ENCODE measurements around the gene HLCS. TPM values are rescaled to one million over a fixed set of nuclear protein-coding genes. Genes with fewer than 3 reads are reported as not detected.

HLCS gene
- total and polyA plus RNA-seq, 2 of the 8 experiments (the other 6 are each of a cell fraction or from before 2014, with no cell fraction given), result 4.7 to 12.2 TPM

DNA sequence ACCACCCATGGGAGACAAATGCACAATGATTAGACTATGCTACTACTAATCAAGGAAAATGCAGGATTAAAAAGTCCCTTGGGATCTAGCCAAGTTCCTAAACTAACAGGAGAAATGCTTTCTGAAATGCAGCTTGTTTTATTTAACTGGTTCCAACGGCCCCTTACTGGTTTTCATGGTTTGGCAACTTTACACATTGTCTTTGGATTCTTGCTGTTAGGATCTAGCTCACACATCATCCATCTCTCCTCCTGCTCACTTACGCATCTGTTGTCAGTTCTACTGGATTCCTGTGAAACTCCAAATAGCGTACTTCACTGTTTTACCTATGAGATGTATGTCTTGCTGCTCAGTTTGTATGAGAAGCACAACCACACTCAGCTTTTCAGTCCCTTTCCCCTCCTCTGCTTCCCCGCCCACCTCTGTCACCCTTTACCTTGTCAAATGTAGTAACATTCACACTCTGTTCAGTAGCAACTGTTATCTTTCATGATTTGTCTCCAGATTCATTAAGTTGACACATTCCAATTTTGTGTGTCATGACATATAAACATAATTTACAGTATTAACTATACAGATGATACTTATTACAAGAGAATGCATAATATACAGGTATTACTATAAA is 137.5 kb downstream of the HLCS start:
- H3K36me3 ChIP-seq (ENCODE audit: control insufficient read depth in 2 of 4, insufficient read depth in 4 of 4, low read length in 3 of 4), result no peaks in the 10 kb centered on the region
- ChIA-PET CTCF (ENCODE audit: partially characterized antibody) (interaction anchor here (0.9 to 2.0 kb wide), 4 partner anchors 9 to 70 kb away, joined by 3 to 6 read pairs (median 4); no protein-coding TSS in a partner anchor), POLR2A (ENCODE audit: partially characterized antibody) (no interaction called here)
- no peak overlapping the region for H2BK15ac ChIP-seq (ENCODE audit: low read length)
- no peak overlapping the region for H2BK5ac ChIP-seq (ENCODE audit: low read depth, low read length)
- H3K23ac ChIP-seq (ENCODE audit: insufficient read length), result no peak overlapping the region
- H4K8ac ChIP-seq (ENCODE audit: extremely low read depth, insufficient read depth, low read length), result no peak overlapping the region
- no peaks in the 10 kb centered on the region for H3K9me3 ChIP-seq (ENCODE audit: insufficient read depth in 2 of 2, low read depth in 1 of 2, low read length in 1 of 2)
- no peak overlapping the region for H3K27ac ChIP-seq (ENCODE audit: low read depth, low read length)
- no peak overlapping the region for H4K91ac ChIP-seq (replicated peaks; ENCODE audit: insufficient read length, low read length)
- H2AFZ ChIP-seq (ENCODE audit: low read length), result no peak overlapping the region
- 89% methylated on average over 4 of the region's 4 CpGs; no CpG with 5 or more reads in 1 of the 2 experiments for whole genome bisulfite sequencing, 2 experiments (ENCODE audit: extremely low coverage in 1 of 2, insufficient coverage in 1 of 2, insufficient read length in 1 of 2, insufficient replicate concordance in 2 of 2, low coverage in 1 of 2, low lambda C conversion rate in 2 of 2, missing lambda C conversion rate in 1 of 2)
- no peaks in the 10 kb centered on the region for H3K79me1 ChIP-seq (ENCODE audit: low read depth, low read length)
- no peak overlapping the region for H3K14ac ChIP-seq (ENCODE audit: insufficient read length)
- no peak overlapping the region for H3K4me3 ChIP-seq (ENCODE audit: extremely low read depth in 1 of 4, insufficient read depth in 2 of 4, low read depth in 3 of 4, low read length in 4 of 4)
- H3K56ac ChIP-seq (replicated peaks; ENCODE audit: insufficient read length, low read depth, low read length), result no peak overlapping the region
- DNase-seq (ENCODE audit: low read depth in 1 of 2, low spot score in 2 of 2), result no peak
- H3K79me2 ChIP-seq (ENCODE audit: control insufficient read depth in 1 of 2, insufficient read depth in 2 of 2, low read length in 2 of 2), result no peaks in the 10 kb centered on the region
- H2BK20ac ChIP-seq (ENCODE audit: low read length), result no peak overlapping the region
- H3K4me1 ChIP-seq (replicated peaks in 1 of 4; ENCODE audit: control insufficient read depth in 3 of 4, insufficient read depth in 4 of 4, low read length in 3 of 4), result no peaks in the 10 kb centered on the region
- H3K4me2 ChIP-seq (ENCODE audit: insufficient read depth in 1 of 2, low read depth in 2 of 2, low read length in 2 of 2), result no peak overlapping the region
- no peak overlapping the region for H3K18ac ChIP-seq (ENCODE audit: extremely low read depth, low read length)
- H4K5ac ChIP-seq (ENCODE audit: insufficient read length, low read depth, low read length), result no peak overlapping the region
- H3K23me2 ChIP-seq (ENCODE audit: low read depth, low read length), result no peaks in the 10 kb centered on the region
- no peak for FAIRE-seq
- H3K27me3 ChIP-seq (replicated peaks in 1 of 4; ENCODE audit: control insufficient read depth in 3 of 4, extremely low read depth in 1 of 4, insufficient read depth in 3 of 4, low read length in 3 of 4), result no peaks in the 10 kb centered on the region
- H3K9ac ChIP-seq (replicated peaks in 1 of 4; ENCODE audit: extremely low read depth in 1 of 4, low read depth in 3 of 4, low read length in 3 of 4), result no peak overlapping the region
- no peak overlapping the region for H2BK12ac ChIP-seq (ENCODE audit: low read depth, low read length)
- no peak overlapping the region for H2AK5ac ChIP-seq (ENCODE audit: low read depth, low read length)
- no peak overlapping the region for H2BK120ac ChIP-seq (replicated peaks; ENCODE audit: low read depth, low read length)
- H3K4ac ChIP-seq (replicated peaks; ENCODE audit: insufficient read length, low read depth, low read length), result no peak overlapping the region
- H4K20me1 ChIP-seq (replicated peaks in 1 of 2; ENCODE audit: control insufficient read depth in 1 of 2, insufficient read depth in 2 of 2, low read length in 2 of 2), result no peaks in the 10 kb centered on the region
- TF ChIP-seq FOSL1 (IDR thresholded peaks at IDR 0.05; ENCODE audit: insufficient read depth, low read depth, low read length), result no peak
- TF ChIP-seq BACH1 (IDR thresholded peaks at IDR 0.05; ENCODE audit: low read length), result no peak
- TF ChIP-seq NRF1 (IDR thresholded peaks at IDR 0.05; ENCODE audit: low read depth, low read length), result no peak
- TF ChIP-seq POU5F1 (IDR thresholded peaks at IDR 0.05; ENCODE audit: low read depth, low read length), result no peak
- no peak for TF ChIP-seq ATF3 (IDR thresholded peaks at IDR 0.05; ENCODE audit: insufficient read depth, low read depth, low read length)
- no peak for TF ChIP-seq YY1 (IDR thresholded peaks at IDR 0.05; ENCODE audit: low read depth, low read length)
- no peak for TF ChIP-seq RAD21 (IDR thresholded peaks at IDR 0.05 in 1 of 2, conservative IDR thresholded peaks at IDR 0.05 in 1 of 2; ENCODE audit: low read depth in 2 of 2, low read length in 2 of 2)

All from H1 (cell line).